Posterior vena cava (tissue), 2 donors: ENCODE data around the gene CDC40. TPM values are rescaled to one million over a fixed set of nuclear protein-coding genes. Genes with fewer than 3 reads are reported as not detected.

Experiments used
- DNase-seq: peaks from one replicate; pipeline ENCODE4 v3.0.0-alpha.2; 2020; ENCODE audit warnings: low spot score
- intact Hi-C, 2 donors: fragments of 100-400 bp; cut with DNase I; formaldehyde crosslinking; loops; one replicate each; pipeline versions ENCODE4 v1.14.1 to v1.14.2; 2022 to 2023
- long read RNA-seq, 2 donors: library from polyadenylated mRNA; unstranded; transcript quantifications; one replicate each; pipeline ENCODE4 v2.0.0, GENCODE V29; 2020 to 2021
- total RNA-seq, 2 donors: library from RNA; stranded (reverse); fragmentation: NEBNext Ultra II Directional; extraction: Animal tissue kit (Norgen Biotek cat#: 25700); gene quantifications; one replicate each; pipeline ENCODE4 v1.2.1, GENCODE V29; 2021
- donor health status: DM: yes; HTN: yes; CAD: no.
- donor health status: DM: yes; HTN: yes; CAD: no.

The CDC40 gene
- total RNA-seq, result 10 to 100 TPM; 19.5 to 20.0 TPM
- long read RNA-seq, donor 1, partial matches to known transcripts, result 4 of 7 reads
- long read RNA-seq, donor 1, other reads (novel, unspliced or antisense), result 0 of 7 reads
- long read RNA-seq, donor 2, partial matches to known transcripts, result 8 of 13 reads
- long read RNA-seq, donor 2, other reads (novel, unspliced or antisense), result 5 of 13 reads

DNA sequence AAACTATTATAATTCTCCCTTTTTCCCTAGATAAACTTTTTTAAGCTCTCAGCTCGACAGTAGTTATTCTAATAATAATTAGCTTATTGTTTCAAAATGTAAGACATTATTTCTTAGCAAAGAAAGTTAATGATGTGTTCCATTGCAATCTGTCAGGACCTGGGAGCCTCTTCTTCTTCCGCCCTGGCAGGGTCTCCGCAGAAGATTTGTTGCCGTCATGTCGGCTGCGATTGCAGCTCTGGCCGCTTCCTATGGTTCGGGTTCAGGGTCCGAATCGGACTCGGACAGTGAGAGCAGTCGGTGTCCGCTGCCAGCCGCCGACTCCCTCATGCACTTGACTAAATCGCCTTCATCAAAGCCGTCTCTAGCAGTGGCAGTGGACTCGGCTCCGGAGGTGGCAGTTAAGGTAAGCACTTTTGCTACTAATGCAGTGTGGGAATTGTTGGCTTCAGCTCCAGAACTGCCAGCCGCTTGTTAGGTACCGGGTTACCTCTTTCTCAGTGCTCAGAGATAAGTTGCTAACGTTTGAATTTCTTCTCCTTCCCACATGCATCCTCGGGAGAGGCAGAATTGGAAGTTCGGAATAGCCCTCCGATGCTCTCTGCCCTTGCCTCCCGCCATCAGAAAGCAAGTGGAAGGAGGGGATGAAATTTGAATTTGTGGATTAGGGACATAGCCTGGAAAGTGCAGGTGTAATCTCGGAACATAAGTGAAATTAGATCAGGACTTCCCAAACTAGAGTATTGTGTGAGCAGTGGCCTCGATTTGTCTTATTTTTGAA, at the start of gene CDC40:
TSS of gene CDC40 (plus strand) at position 200 of the 781 bp plus-strand sequence. CDS start at position 218, 18 bp downstream.
- intact Hi-C loops, result loop anchor here in 1 of 2 donors (10.0 kb wide), 1 partner anchor 214 kb away; no protein-coding TSS in a partner anchor
- peak; percentile 88 for DNase-seq

- peak; percentile 56 for DNase-seq
- intact Hi-C loops, result no loop called here
Measured at GRCh38 chr6:110137924-110138887, 42.0 kb upstream of the CDC40 start.

DNA sequence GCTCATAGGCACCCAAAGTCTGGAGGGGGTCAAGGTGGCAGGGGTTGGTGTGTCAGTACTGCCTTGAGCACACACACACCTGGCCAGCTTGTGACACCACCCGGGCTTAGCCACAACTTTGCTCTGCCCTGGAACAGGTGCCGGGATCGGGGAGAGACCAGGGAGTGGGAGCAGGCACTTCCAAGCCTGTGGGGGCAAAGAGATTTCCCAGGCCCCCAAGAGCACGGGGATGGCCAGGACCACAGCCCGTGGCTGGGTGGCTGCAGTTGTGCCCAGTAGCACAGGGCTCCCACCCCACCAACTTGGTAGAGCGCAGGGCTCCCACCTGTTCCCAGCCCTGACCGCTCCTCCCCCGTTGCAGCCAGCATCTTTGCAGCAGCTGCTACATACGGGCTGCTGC, 41.2 kb upstream of the CDC40 start:
- DNase-seq, result peak; percentile 67
- intact Hi-C loops, result no loop called here

GRCh38 chr6:110140650-110141049, 39.6 kb upstream of the CDC40 start:
- DNase-seq, result no peak
- intact Hi-C loops, result no loop called here

- intact Hi-C loops, result no loop called here
- DNase-seq, result no peak
Measured at GRCh38 chr6:110147870-110148269, 32.4 kb upstream of the CDC40 start.

DNA sequence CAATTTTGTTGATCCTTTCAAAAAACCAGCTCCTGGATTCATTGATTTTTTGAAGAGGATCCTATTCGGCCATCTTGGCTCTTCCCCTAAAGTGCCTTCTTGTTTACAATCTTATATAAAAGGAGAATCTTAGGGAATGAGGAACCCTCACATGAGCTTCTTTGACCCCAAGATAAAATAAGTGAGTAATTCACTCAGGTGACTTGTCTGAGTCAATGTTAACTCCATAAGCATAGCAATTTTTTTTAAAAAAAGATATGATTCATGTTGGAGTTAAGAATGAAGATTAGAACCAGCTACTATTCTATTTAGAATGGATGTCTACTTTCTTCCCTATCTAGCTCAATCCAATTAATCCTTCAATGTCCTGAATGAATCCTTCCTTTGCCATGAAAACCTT, 21.7 kb upstream of the CDC40 start:
- DNase-seq, result no peak

GRCh38 chr6:110170081-110170480, 10.1 kb upstream of the CDC40 start:
- intact Hi-C loops, result no loop called here
- no peak for DNase-seq

More for the DNA sequence above, 21.7 kb upstream of the CDC40 start:
- intact Hi-C loops, result no loop called here

DNA sequence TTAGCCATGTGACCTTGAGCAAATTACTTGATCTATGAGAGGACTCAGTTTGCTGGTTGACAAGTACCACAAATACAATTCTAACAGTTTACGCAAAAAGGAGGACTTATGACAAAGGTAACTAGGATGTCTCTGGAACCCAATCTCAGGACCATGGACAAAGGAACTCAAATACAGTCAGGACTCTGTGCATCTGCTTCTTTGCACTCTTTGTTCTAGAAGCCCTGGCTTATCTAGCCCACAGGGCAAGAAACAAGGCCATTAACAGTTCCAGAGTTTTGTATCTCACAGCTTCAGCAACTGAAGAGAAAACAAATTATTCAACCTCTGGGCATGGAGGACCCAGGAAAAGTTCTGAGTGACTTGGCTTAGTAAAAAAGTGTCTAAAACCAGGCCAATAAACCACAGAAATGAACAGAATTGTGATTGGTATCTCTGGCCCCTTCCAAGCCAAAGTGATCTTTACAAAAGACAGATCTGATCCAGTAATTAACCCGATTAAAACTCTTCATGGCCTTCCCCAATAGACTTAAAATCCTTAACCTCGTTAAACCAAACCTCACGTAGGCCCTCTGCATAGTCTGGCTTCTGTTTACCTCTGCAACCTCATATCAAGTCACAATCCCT, 6.6 kb upstream of the CDC40 start:
- intact Hi-C loops, result no loop called here
- DNase-seq, result no peak

- intact Hi-C loops, result loop anchor here in 1 of 2 donors (2.0 kb wide), 1 partner anchor 212 kb away; no protein-coding TSS in a partner anchor
- peak; percentile 84 for DNase-seq
Measured at GRCh38 chr6:110178626-110179405, 1.4 kb upstream of the CDC40 start.

DNA sequence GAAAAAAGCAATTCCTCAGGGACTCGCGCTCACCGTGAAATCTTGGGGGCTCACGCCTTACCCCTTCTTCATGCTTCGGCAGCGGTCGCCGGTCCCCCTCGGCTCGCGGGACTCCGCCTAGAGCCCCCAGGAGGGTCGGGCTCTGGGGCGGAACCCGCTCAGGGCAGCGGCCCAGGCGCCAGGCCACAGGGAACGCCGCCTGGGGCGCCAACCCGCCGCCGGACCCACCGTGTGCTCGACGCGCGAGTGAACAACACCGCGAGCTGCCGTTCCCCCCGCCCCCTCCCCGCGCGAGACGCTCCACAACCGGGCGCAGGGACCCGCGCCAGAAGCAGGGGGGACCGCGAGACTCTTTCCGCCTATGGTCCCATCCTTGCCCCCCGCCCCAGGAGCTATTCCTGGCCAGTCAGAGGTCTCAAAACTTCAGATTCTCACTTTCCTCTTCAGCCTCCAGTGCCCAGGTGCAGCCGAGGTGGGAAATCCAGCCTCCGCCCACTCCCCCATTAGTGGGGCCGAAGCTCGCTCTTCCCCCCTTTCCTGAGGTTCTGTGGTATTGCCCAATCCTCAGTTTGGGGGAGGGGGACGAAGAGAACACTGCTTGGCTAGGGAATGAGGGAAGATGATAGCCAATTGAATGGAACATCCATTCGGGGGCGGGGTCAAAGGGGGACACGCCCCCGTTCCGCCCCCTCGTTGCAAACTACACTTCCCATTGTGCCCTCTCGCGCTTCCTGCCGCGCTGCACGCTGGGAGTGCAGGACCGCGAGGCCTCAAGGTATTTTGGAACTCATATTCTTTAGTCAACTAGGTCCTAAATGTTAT, 610 bp upstream of the CDC40 start, which contains the start of gene WASF1:
TSS of gene WASF1 (minus strand) at position 265 of the 822 bp plus-strand sequence. CDS start 52,069 bp downstream, outside the sequence.
- peak; percentile 98 for DNase-seq
- intact Hi-C loops, result loop anchor here (2.0 to 10.0 kb wide), 2 partner anchors 211 to 215 kb away; no protein-coding TSS in a partner anchor

- intact Hi-C loops, result loop anchor here in 1 of 2 donors (10.0 kb wide), 1 partner anchor 213 kb away; no protein-coding TSS in a partner anchor
Measured at GRCh38 chr6:110181131-110182030, 1.2 kb downstream of the CDC40 start.

DNA sequence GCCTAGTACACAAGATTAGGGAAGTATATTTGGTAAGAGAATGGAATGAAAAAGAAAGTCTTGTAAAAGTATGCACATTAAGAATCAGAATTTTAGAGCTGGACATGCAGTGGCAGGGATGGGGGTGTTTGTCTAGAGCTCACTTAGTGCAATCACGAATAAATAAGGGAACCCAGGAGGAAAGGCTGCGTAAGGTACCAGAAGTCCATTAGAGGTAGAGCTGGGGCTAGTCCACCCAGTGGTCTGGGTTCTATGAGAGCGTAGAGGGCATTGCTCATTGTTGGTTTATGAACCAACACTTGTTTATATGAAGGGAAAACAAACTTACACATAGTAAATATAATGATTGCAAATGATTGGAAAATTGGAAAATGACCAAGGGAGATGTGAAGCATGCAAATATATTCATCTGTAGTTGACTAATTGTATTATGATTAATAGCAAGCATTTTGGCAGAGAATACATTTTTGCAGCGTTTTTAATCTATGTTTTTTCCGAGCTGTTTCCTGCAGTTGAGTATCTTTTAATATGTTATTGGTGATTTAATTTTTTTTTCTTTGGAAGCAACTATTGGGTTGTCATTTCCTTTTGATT, 3.2 kb downstream of the CDC40 start:
- intact Hi-C loops, result loop anchor here in 1 of 2 donors (10.0 kb wide), 1 partner anchor 211 kb away; no protein-coding TSS in a partner anchor
- no peak for DNase-seq

More at GRCh38 chr6:110181131-110182030, 1.2 kb downstream of the CDC40 start:
- no peak for DNase-seq

DNA sequence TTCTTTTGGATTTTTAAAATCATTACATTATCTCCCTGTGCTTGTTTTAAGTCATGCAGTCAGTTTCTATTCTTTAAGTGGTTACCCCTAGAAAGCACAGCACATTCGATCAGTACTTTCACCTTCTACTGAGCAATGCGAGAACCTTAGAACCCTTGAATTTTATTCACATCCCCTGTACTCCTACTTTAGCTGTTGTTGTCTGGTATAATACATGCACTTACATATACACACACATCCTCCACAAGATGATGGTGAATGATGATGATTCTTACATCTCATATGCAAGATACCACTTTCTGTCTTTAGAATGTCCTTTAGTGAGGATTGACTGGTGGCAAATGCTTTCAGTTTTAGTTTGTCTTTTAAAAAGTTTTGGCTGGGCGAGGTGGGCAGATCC, 5.7 kb downstream of the CDC40 start:
- intact Hi-C loops, result loop anchor here in 1 of 2 donors (10.0 kb wide), 1 partner anchor 209 kb away; no protein-coding TSS in a partner anchor

GRCh38 chr6:110188791-110189190, 8.6 kb downstream of the CDC40 start:
- intact Hi-C loops, result loop anchor here in 1 of 2 donors (10.0 kb wide), 1 partner anchor 206 kb away; no protein-coding TSS in a partner anchor
- DNase-seq, result no peak

More for the DNA sequence above, 5.7 kb downstream of the CDC40 start:
- DNase-seq, result no peak

DNA sequence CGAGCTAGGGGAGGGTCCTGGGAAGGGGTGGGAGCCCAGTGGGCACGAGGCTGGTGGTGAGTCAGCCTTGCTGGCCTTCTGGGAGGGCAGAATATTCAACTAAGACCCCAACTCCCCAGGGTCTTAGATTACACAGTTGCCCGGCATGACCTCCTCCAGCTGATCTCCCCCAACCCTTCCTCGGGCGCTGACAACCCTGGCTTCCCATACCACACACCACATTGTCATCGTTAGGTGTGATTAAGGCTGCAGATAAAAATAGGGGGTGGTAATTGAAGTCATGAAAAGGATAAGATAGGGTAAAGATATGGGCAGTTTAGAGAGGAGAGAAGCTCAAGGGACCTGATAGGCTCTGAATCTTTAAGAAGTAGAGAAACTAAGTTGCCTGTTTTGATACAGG, 10.5 kb downstream of the CDC40 start:
- no peak for DNase-seq
- intact Hi-C loops, result no loop called here

GRCh38 chr6:110191477-110191876, 11.2 kb downstream of the CDC40 start:
- intact Hi-C loops, result no loop called here
- no peak for DNase-seq
